GM10266 (cell line): ENCODE measurements around the gene PAF1.
A peak's percentile ranks its signal among the peaks of the same experiment; 100 is the strongest.

Experiments used
- DNase-seq: peaks from one replicate; pipeline ENCODE4 v3.0.0; 2012; ENCODE audit errors: extremely low spot score
- TF ChIP-seq, protein P1 (sequence below): IDR thresholded peaks from 2 replicates; pipeline ENCODE4 v1.5.1; 2012; ENCODE audit warnings: mild to moderate bottlenecking, low read depth; ENCODE audit not compliant: control insufficient read depth, insufficient read depth; ENCODE audit errors: missing control alignments

The PAF1 gene

DNA sequence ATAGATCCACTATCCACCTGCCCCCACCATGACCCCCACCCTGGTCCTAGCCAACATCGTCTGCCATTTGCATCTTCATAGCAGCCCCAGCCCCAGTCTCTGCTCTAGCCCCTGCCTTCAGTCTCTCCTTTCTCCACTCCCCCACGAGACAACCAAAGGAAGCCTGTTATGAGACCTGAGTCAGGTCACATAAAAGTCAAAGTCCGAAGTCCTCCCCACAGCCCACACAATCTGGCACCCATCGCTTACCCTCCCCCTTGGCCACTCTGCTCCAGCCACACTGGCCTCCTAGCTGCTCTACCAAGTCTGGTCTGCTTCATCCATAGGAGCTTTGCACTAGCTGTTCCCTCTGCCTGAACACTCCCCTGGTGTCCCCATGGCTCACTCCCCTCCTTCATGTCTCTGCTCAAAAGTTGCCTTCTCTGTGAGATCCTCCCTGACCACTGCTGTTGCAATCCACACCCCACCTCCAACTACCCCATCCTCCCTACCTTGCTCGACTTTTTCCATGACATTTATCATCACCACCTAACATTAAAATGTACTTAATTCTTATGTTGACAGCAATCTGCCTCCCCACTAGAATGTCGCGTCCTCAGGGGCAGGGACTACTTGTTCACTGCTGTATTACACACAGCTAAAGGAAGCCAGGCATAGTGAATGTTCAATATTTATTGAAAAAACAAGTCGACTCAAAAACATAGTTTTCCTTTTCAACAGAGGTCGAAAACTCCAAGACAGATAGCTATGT, 20.4 kb upstream of the PAF1 start:
- no peak for DNase-seq
- TF ChIP-seq, protein P1, sequence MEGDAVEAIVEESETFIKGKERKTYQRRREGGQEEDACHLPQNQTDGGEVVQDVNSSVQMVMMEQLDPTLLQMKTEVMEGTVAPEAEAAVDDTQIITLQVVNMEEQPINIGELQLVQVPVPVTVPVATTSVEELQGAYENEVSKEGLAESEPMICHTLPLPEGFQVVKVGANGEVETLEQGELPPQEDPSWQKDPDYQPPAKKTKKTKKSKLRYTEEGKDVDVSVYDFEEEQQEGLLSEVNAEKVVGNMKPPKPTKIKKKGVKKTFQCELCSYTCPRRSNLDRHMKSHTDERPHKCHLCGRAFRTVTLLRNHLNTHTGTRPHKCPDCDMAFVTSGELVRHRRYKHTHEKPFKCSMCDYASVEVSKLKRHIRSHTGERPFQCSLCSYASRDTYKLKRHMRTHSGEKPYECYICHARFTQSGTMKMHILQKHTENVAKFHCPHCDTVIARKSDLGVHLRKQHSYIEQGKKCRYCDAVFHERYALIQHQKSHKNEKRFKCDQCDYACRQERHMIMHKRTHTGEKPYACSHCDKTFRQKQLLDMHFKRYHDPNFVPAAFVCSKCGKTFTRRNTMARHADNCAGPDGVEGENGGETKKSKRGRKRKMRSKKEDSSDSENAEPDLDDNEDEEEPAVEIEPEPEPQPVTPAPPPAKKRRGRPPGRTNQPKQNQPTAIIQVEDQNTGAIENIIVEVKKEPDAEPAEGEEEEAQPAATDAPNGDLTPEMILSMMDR: no peak

DNA sequence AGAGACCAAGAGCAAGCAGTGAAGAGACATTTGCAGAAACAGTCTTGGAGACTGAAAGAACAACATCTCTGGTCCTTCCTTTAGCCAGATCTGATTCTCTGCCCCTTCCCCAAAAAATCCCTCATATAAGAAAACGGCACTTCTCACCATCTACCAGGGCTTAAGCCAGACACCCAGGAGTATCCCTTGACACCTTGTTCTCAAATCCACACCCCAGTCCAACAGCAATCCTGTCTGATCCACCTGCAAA, 19.9 kb upstream of the PAF1 start:
- TF ChIP-seq, protein P1: no peak
- DNase-seq: no peak

DNA sequence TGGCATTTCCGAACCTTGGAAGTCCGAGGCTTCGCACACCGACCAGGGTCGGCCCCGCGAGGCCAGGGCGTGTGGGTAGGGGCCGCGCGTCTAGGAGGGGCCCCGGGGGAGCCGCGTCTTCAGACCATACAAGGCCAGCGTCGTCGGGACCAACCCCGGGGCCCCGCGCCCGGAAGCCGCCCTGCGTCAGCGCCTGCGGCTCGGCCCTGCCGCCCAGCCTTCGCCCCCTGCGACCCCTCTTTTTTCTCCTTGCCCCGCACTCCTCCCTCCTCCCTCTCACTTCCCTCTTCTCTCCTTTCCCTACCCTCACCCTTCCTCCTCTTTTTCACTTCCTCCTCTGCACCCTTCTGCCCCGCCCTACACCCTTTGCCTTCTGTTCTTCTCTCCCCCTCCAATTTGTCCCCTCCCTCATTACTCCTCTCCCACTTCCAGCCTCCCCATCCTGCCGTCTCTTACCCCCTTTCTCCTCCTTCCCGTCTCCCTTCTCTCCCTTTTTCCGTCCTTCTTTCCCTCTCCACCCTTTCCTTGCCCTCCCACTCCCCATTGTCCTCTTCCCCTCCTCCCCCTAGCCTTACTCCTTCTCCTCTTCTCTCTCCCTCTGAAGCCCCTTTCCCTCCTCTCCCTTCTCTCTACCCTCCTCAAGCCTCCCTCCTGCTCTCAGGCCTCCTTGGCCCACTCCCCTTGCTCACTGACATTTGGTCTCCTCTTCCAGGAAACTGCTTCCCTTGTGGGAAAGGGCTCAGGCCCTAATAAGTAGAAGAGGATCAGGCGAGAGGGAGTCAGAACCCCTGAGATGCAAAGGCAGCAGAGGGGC, 19.3 kb upstream of the PAF1 start:
- DNase-seq: peak; percentile 82
- TF ChIP-seq, protein P1: no peak

DNA sequence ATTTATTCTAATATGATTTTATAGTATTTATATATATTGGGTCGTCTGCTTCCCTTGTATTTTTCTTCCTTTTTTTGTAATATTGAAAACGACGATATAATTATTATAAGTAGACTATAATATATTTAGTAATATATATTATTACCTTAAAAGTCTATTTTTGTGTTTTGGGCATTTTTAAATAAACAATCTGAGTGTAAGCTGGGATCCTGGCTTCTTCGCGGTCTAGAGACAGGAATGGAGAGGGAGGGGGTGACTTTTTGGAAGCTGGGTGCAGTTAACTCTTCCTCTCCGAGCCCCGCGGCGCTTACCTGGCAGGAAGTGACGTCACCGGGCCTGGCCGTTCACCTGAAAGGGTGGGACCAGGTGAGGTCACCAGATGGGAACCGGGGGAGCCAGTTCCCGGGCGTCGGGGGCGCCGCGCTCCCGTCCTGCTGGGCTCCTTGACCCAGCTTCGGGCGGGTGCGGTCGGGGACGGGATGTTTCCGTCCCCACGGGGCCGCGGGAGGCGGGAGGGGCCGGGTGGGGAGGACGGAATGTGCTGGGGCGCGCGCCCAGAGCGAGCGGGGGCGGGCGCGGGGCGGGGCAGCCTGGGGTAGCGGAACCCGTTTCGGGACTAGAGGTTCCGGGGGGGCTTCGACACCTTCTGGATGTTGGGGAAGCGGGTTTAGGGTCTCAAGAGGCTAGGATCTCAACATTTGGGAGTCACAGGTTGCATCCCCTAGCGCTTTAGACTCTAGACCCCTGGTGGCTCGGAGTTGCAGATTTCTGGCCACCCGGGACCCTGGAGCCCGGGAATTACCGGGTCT, 18.5 kb upstream of the PAF1 start:
- DNase-seq: peak; percentile 72
- TF ChIP-seq, protein P1: no peak

DNA sequence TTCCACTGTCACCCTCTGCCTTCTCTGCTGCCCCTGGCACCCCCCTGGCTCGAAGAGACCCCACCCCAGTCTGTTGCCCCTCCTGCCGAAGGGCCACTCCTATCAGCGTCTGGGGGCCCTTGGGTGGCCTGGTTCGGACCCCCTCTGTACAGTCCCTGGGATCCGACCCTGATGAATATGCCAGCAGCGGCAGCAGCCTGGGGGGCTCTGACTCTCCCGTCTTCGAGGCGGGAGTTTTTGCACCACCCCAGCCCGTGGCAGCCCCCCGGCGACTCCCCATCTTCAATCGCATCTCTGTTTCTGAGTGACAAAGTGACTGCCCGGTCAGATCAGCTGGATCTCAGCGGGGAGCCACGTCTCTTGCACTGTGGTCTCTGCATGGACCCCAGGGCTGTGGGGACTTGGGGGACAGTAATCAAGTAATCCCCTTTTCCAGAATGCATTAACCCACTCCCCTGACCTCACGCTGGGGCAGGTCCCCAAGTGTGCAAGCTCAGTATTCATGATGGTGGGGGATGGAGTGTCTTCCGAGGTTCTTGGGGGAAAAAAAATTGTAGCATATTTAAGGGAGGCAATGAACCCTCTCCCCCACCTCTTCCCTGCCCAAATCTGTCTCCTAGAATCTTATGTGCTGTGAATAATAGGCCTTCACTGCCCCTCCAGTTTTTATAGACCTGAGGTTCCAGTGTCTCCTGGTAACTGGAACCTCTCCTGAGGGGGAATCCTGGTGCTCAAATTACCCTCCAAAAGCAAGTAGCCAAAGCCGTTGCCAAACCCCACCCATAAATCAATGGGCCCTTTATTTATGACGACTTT, 17.7 kb upstream of the PAF1 start:
- TF ChIP-seq, protein P1: no peak
- no peak for DNase-seq

DNA sequence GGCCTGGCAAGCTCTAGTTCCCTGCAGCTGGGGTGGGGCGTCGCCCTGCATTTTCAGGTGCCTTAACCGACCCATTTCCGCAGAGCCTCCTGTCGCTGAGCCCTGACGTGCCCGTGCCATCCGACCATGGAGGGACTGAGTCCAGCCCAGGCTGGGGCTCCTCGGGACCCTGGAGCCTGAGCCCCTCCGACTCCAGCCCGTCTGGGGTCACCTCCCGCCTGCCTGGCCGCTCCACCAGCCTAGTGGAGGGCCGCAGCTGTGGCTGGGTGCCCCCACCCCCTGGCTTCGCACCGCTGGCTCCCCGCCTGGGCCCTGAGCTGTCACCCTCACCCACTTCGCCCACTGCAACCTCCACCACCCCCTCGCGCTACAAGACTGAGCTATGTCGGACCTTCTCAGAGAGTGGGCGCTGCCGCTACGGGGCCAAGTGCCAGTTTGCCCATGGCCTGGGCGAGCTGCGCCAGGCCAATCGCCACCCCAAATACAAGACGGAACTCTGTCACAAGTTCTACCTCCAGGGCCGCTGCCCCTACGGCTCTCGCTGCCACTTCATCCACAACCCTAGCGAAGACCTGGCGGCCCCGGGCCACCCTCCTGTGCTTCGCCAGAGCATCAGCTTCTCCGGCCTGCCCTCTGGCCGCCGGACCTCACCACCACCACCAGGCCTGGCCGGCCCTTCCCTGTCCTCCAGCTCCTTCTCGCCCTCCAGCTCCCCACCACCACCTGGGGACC, 16.9 kb upstream of the PAF1 start:
- DNase-seq: no peak
- TF ChIP-seq, protein P1: no peak
